NT2/D1 (cell line): ENCODE results near the gene CCNK.

Experiments used
- DNase-seq: peaks from one replicate; pipeline ENCODE4 v3.0.0-alpha.2; 2011; ENCODE audit warnings: low read depth, low spot score
- H3K27me3 ChIP-seq: 2 replicates; pipeline ENCODE4 v1.6.0; 2011; ENCODE audit warnings: mild to moderate bottlenecking; ENCODE audit not compliant: insufficient read length, insufficient read depth
- H3K36me3 ChIP-seq: 2 replicates; pipeline ENCODE4 v1.6.1; 2011; ENCODE audit warnings: mild to moderate bottlenecking, low read length, mixed read lengths; ENCODE audit not compliant: insufficient read depth, insufficient read length
- H3K4me1 ChIP-seq: 2 replicates; pipeline ENCODE4 v1.5.1; 2011; ENCODE audit not compliant: insufficient read depth, insufficient read length
- H3K4me3 ChIP-seq: 2 replicates; pipeline ENCODE4 v1.5.1; 2011; ENCODE audit warnings: low read depth; ENCODE audit not compliant: insufficient read length
- H3K9ac ChIP-seq: 2 replicates; pipeline ENCODE4 v1.6.0; 2011; ENCODE audit warnings: low read depth; ENCODE audit not compliant: insufficient read length
- H3K9me3 ChIP-seq: 2 replicates; pipeline ENCODE4 v1.5.1; 2011; ENCODE audit warnings: mild to moderate bottlenecking, low read length; ENCODE audit not compliant: insufficient read depth
- SUZ12 ChIP-seq: IDR thresholded peaks from 2 replicates; pipeline ENCODE4 v1.6.1; 2011; ENCODE audit not compliant: insufficient read length, insufficient read depth; ENCODE audit errors: extremely low read depth
- YY1 ChIP-seq: IDR thresholded peaks from 2 replicates; pipeline ENCODE4 v1.6.1; 2011; ENCODE audit not compliant: insufficient read length, insufficient read depth
- ZNF274 ChIP-seq: IDR thresholded peaks from 2 replicates; pipeline ENCODE4 v1.6.1; 2011; ENCODE audit warnings: mild to moderate bottlenecking, low read depth, low read length

CCNK gene

DNA sequence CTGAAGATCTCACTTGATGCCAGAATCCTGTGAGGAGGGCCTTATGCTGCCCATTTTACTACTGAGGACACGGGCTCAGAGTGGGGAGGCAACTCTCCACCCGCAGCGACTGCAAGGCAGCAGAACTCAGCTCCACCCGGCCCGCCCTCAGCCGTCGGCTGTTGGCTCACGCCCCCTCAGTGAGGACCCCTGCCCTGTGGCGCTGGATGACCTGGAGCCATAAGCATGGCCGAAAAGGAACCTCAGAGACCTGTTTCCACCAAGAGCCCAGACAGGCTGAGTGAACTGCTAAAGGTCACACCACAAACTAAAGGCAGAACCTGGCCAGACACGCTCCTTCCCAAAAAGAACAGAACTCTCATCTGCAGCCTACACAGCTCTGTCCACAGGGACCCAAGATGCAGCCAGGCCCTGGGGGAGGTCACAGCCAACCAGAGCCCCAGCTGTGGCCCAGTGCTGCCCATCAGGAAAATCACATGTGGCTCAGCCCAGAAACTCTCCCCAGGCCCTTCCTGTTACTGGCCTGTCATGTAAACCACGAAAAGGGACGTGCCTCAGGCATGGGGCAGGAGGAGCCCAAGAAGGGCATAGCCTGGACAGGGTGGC, 32.8 kb downstream of the CCNK start:
- H3K4me1 ChIP-seq: peaks cover 6% of the 10 kb centered on the region
- no peak for TF ChIP-seq YY1
- TF ChIP-seq SUZ12: no peak
- TF ChIP-seq ZNF274: no peak
- no peaks in the 10 kb centered on the region for H3K27me3 ChIP-seq
- H3K9me3 ChIP-seq: no peaks in the 10 kb centered on the region
- H3K9ac ChIP-seq: no peak overlapping the region
- no peak for DNase-seq
- H3K4me3 ChIP-seq: no peak overlapping the region
- peaks cover 64% of the 10 kb centered on the region for H3K36me3 ChIP-seq

DNA sequence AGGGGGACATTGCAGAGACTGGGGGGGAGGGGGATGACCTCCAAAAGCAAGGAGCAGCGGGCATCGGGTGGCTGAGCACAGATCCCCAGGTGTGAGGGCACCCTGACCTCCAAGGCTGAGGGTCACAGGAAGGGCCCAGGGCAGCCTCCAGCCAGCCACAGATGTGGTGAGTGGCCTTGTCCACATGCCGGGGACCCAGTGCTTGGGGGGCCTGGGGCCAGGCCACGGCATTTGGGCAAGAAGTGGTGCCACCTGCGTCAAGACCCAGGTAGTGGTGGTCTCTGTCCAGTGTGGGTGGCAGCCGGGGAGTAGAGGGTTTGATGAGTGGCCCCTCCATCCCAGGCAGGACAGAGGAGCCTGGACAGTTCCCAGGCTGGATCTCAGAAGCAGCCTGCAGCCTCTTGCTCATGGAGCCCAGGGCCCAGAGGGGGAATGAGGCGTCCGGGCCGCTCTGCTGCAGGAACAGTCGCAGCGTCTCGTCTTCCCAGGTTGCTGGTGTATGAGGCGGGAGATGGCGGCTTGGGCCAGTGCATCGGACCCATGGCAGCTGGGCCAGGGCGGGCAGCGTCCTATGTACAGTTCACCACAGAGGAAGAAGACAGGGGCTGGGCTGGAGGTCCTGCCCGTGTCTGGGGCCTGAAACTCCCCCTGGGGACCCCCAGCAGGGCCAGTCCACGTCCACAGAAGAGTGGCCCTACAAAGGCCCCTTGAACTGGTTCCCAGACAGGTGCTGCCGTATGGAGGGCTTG, 33.5 kb downstream of the CCNK start:
- H3K4me3 ChIP-seq: no peak overlapping the region
- no peak overlapping the region for H3K9ac ChIP-seq
- no peaks in the 10 kb centered on the region for H3K27me3 ChIP-seq
- TF ChIP-seq ZNF274 (no peak), YY1 (no peak), SUZ12 (no peak)
- DNase-seq: no peak
- peaks cover 63% of the 10 kb centered on the region for H3K36me3 ChIP-seq
- no peaks in the 10 kb centered on the region for H3K9me3 ChIP-seq
- peaks cover 2% of the 10 kb centered on the region for H3K4me1 ChIP-seq

DNA sequence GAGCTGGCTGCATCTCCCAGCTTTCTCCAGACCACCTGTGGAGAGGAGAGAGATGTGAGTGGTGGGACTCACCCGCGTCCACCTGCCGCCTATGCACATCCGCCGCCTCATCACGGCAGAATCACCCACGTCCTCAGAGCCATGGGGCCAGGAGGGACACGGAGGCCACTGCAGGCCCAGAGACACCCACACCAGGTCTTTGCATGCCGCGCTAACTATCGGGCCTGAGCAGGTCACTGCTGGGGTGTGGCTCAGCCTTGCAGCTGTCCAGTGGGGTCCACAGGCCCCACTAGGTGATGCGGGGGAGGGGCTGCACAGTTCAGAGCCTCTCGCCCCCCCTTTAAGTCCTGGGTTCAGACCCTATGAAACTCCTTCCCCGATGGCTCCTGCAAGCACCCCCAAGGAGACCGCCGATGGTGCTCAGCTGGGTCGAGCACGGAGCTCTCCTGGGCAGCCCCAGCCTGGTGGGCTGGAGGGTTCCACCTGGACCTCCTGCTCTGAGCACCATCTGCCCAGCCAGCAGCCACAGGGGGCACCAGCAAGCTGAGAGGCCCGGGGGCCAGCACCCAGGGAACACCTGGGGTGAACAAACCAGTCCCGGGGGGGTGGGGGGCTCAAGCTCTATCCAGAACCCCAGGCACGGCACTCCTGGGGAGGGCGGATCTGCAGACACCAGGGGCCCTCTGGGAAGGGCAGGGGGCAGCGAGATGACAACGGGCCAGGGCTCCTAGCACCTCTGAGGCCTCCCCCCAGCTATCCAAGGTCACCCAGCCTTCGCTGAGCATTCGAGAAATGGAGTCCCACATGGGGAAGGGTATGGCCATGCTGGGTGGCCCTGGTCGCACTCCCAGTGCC, 34.3 kb downstream of the CCNK start:
- Histone ChIP-seq H3K9me3 (no peaks in the 10 kb centered on the region), H3K27me3 (no peaks in the 10 kb centered on the region), H3K4me1 (peaks cover 2% of the 10 kb centered on the region), H3K4me3 (no peak overlapping the region), H3K9ac (no peak overlapping the region), H3K36me3 (peaks cover 63% of the 10 kb centered on the region)
- DNase-seq: no peak
- TF ChIP-seq SUZ12 (no peak), ZNF274 (no peak), YY1 (no peak)

DNA sequence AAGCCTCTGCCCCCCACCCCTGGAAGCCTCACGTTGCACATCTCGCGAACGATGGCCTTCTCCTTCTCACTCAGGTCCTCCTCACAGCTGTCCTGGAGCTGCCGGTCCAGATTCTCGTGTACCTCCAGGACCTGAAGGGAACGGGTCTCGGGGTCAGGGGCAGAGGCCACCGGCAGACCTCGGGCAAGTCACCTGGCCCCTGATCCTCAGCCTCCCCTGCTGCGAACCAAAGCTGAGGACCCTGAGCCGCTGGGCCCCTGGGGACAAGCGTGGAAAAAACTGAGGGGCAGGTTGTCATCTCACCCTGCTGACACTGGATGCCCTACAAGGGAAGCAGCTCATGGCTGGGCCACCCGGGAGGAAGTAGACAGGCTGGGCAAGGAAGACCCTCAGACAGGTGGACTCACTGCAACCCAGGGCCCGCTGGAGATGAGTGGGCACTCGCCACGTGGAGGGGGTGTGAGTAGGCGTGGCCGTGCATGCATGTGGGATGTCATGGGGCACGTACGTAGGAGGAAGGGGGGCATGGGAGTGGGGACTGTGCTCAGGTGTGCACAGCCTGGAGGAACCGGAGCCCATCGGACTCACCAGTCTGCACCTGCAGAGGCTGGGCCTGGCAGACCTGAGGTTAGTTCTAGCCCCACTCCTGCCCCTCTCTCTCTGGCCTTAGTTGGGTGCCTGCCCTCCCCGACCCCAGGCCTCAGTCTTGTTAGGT, 35.1 kb downstream of the CCNK start:
- Histone ChIP-seq H3K4me3 (no peak overlapping the region), H3K9ac (no peak overlapping the region), H3K4me1 (peaks cover 3% of the 10 kb centered on the region), H3K27me3 (no peaks in the 10 kb centered on the region), H3K9me3 (no peaks in the 10 kb centered on the region), H3K36me3 (peaks cover 64% of the 10 kb centered on the region)
- no peak for DNase-seq
- TF ChIP-seq YY1: no peak
- no peak for TF ChIP-seq ZNF274
- TF ChIP-seq SUZ12: no peak

DNA sequence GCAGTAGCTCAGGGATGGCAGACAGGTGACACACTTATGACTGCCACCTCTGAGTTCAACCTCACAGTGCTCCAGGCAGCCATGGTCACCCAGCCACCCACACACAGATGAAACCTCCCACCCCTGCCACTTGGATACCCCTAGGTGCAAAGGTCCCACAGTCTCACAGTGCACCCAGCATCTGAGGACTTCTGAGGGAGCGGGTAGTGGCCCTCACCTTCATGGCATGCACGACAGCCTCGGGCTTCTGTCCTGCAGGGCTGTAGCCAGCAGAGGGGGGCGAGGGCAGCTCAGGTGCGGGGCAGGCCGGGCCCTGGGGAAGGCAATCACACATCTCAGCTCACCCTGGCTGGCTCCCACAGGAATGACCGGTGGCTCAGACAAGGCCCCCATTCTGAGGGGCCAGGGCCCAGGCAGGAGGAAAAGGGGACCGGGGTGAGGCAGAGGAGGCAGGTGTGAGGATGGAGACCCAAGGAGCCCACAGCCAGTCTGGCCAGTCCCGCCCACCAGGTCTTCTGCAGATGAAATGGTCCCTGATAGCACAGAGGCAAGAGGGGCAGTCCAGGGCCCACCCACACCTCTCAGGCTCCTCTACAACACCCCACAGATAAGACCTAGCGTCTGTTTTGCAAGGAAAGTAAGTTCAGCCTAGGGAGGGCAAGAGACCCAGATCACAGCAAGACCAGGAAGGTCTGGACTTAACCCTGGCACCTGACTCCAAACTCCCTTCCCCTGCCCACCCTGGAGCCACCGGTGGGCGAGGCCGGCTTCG, 35.8 kb downstream of the CCNK start:
- Histone ChIP-seq H3K9me3 (no peaks in the 10 kb centered on the region), H3K36me3 (peaks cover 64% of the 10 kb centered on the region), H3K9ac (no peak overlapping the region)

DNA sequence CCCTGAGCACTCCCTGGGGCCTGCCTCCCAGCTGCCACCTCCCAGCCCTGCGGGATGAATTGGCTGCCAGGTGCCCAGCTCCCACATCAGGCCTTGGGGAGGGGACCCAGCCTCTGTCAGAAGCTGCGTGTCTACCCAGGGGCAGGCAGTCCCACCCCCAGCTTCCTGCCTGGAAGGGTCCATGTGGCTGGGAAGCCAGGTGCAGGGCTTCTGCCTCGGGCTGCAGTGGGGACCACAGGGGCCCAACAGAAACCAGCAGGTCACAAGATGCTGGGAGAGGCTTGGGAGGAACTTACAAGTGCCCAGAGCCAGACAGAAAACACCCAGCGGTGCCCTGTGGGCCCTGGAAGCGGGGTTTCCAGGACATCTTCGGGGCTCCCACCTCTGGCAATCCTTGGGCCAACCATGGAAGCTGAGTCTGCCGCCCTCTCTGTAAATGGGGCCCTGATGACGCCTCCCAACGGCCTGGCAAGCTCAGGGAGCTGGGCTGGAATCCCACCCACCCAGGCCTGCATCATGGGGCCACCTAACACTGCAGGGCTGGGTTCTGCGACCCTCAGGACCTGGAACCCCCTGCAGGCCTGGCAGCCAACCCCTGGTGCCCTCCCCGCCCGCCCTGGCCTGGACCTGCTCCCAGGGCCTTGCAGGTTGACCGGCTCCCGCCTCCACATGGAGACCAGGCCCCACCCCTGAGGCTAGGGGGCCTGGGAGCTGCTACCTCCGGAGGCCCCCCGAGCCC, 36.6 kb downstream of the CCNK start:
- no peak for DNase-seq
- no peak overlapping the region for H3K9ac ChIP-seq
- H3K9me3 ChIP-seq: no peaks in the 10 kb centered on the region
- H3K27me3 ChIP-seq: no peaks in the 10 kb centered on the region
- peaks cover 58% of the 10 kb centered on the region for H3K36me3 ChIP-seq
- H3K4me1 ChIP-seq: peaks cover 14% of the 10 kb centered on the region
- TF ChIP-seq ZNF274 (no peak), SUZ12 (no peak), YY1 (no peak)
- no peak overlapping the region for H3K4me3 ChIP-seq

More for the DNA sequence above, 35.8 kb downstream of the CCNK start:
- TF ChIP-seq SUZ12 (no peak), ZNF274 (no peak), YY1 (no peak)
- H3K27me3 ChIP-seq: no peaks in the 10 kb centered on the region
- peaks cover 10% of the 10 kb centered on the region for H3K4me1 ChIP-seq
- no peak overlapping the region for H3K4me3 ChIP-seq
- no peak for DNase-seq
